ENCODE data around the gene ZFHX3.

ZFHX3 gene

DNA sequence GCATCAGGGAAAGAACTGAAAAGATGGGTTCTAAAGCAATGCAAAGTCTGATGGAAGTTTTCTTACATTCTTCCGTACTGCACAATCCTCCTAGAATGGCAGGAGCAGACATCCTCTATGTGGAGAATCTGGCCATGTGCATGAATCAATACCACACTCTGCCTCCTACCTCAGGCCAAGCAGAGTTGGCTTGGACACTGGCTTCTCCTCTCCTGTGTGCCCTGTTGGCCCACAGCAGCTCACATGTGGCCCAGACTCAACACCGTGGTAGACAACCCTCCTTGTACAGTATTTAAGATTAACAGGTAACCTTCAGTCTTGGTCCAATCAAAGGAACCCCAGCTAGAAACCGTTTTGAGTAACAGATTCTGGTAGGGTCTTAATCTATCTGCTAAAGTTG lies 101.9 kb downstream of the ZFHX3 start:
- DNase-seq, result no peak

DNA sequence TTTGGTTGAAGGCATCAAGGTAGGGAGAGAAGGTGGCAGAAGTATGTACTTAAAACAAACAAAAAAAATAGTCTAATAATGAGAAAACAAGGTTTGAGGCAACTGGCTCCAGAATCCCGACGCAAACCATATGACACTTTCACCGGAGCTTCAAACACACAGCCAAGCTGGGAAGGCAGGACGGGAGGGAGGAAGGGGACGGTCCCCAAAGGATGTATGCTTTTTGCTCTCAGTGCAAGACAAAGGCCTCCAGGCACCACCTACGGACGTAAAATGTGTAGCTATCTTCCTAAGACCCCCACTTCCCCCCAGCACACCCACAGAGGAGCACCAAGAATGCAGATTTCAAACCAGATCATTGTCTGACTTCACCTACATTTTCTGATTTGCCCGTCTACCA lies 102.3 kb downstream of the ZFHX3 start:
- no peak for DNase-seq

DNA sequence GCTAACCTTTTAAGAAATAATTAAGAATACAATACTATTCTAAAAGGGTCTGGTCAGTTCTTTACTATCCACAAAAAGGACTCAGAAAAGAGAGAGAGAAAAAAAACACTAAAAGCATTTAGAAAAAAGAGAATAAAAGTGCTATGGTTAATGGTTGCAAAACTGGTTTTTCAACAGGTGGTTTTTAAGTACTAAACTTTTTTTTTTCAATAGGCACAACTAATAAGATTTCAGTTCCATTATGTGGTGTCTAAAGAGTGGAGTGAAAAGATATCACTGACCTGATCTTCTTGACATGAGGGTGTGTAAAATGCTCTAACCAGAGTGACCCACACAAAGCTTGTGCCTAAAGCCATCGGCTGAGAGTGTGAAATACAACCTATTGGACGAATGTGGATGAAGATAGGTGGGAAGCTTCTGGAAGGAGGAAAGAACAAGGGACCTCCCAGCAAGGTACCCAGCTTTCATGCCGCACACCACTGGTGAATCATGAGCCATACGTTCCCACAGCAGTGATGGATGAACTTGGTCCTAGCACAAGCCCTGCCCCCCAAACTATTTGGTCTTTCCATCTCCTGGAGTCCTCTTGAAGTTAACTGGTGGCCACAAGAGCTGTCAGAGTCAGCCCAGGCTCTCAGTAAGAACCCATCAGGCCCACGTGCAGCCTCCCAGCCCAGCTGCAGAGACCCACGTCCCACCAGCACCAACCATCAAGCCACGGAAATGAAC lies 103.0 kb downstream of the ZFHX3 start:
- no peak for DNase-seq

DNA sequence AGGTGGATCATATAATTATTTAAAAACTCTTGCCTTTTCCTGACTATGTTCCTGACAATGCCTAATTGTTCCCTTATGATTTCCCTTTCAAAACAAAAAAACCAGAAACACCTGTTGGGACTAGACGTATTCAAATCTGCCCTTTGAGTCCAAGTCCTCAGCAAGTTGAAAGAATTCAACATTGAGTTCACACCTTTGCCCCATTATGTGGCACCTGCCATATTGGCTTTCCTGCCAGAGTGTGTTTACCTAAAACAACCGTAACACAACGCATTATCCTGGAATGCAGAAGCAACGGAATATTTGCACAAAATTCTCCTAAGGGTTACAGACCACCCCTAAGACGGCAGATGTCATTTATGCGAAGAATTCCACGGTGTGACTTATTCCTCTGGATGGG lies 105.9 kb downstream of the ZFHX3 start:
- no peak for DNase-seq

DNA sequence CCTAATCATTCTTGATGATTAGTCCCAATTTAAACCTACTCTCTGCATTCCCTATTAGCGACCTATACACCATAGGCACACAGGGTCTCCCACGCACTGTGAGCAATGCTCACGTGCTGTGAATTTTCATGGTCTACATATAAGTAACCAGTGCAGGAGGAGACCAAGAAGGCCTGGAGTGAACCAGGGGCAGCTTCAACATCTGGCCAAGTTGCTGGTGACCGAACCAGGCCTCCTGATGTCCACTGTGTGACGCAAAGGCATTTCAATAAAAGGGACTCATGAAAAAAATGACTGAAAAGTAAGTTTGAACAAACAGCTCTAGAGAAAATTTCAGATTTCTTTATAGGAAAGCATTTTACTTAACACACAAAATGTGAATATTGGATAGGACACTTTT lies 107.0 kb downstream of the ZFHX3 start:
- no peak for DNase-seq

DNA sequence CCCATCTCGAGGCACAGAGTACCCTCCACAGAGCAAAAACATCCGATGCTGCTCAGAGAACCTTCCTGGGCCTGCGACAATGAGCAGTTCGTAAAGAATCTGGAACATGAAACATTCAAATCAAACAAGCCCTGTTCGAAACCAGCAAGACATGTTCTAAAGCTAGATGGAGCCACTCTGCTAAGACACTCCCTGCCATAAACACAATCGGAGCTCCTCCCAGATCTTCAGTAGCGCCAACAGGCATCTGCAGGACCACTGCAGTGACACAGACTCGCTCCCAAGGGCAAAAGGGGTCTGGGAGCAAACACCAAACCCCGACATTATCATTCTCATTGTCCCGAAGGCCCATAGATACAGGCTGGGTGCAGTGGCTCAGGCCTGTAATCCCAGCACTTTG lies 108.7 kb downstream of the ZFHX3 start:
- no peak for DNase-seq

DNA sequence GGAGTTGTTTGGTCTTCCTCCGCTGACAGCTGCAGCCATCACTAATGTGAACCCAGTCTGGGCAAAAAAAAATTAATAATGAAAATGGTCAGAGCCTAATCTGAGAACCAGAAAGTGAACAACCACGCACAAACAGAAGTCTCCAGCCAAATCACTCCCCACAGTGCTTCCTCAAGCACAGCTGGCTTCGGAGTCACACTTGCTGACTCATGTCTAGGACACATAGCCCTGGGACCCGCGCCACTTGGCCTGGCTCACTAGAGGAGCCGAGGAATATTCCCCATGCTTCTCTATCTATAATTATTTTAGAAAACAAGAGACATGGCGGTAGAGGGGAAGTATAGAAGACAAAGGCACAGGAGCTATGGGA lies 109.1 kb downstream of the ZFHX3 start:
- no peak for DNase-seq

DNA sequence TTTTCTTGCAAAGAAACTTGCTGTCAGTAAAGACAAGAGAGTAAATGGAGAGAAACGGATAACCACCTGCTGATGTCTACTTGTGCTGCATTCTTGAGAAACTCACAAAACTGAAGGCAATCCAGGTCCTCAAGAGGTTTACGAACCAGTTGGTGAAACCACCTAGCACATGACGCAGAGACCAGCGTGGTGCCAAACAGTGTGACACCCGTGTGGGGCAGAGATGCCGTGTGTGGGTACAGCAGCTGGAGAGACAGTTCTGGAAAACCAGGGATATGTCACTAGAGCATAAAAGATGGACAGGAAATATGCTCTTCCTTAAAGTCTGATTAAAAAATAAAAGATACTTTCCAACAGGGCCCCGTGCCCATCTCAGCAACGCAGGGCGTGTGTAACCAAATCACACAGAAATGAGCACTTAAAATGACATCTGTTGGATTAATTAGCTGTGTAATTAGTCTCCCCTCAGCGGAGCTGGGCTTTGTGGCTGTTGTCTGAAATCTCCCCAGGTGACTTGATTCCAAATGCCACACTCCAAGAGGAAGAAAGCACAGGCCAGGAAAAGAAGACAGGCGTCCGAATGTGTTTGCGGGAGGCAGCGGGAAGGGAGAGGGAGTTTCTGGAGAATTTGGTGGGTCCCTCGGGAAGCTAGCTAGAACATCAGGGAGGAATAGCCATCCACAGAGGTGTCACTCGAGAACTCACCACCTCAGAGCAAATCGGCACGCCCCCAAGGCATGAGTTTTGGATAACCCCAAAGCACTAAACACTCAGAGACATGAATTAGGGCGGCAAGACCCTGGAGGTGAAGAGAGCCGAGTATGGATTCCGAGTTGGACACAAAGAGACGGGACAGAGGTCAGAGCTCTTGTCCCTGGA lies 109.8 kb downstream of the ZFHX3 start:
- no peak for DNase-seq

DNA sequence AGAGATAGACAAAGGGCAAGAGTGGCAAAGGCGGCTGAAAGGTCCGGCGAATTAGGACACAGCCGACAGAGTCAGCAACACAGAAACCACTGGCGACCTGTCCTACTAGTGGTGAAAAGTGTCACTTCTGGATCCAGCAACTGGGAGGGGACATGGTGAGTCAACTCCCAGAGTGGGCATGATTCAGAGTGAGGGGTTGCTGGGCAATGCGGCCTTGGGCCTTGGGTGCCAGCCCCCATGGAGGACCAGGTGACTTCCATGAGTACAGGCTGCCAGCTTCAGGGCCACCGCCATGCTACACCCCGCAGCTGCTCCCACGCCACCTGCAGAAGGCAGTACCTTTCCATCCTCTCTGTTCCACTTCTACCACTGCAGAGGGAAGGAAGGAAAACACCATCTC lies 110.6 kb downstream of the ZFHX3 start:
- DNase-seq, result no peak

DNA sequence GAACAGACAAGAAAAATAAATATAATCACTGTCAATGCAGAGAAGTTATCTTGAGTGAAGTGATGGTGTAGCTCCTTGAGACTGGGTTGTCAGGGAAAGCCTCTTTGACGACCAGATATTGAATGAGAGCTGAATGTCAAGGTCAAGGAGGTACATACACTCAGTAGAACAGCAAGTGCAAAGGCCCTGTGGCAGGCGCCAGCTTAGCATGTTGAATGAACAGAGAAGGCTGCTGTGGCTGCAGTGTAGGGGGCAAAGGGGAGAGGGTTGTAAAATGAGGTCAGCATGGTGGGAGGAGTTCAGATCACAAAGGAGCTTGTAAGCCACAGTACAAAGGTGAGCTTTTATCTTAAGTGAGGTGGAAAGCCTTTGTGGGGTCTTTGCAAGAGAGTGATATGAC lies 111.5 kb downstream of the ZFHX3 start:
- no peak for DNase-seq

DNA sequence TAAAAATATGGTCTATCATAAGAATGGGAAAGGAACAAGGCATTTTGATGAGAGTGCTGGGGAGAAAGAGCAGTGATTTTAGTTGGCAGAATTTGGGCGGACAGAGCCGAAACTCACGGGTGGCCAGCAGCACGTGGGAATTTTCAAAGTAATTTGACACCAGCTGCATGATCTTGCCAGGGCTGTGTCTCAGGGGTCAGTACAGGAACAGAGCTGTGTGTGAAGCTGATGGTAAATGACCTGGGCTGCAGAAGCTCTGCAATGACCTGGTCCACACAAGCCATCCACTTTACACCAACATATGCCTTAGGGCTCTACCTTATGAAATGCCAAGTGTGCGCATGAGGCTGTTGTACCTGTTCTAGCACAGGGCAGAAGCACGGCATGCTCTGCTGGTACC lies 112.0 kb downstream of the ZFHX3 start:
- no peak for DNase-seq

DNA sequence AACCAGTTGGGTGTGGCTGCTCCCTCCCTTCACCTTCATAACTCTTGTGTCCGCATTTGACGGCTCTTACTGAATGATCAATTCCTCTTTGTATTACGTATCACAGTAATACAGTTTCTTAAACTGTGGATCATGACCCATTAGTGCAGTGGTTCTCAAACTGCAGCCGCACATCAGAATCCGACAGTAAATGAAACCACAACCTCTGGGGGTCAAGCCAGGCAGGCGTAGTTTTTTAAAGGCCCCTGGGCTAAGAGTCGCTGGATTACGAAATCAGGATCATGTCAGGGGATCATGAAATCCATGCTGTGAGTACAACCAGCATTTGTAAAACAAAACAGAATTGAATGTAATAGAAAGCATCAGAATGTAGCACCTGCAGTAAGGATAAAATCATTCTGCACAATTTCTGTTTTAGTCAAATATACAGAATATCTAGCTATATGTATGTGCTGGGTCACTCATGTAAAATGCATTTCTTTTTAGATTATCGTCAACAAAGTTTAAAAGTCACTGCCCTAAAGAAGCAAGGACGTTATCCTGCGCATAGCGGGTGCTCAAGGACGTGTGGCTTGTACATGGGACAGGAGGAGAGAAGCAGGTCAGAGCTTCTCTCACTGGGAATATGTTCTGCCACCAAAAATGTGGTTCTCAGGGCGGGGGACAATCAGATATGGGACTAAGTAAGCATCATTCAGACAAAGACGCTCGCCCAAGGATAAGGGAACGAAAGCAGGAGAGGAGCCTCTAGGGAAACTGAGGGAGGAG lies 113.1 kb downstream of the ZFHX3 start:
- DNase-seq, result no peak

DNA sequence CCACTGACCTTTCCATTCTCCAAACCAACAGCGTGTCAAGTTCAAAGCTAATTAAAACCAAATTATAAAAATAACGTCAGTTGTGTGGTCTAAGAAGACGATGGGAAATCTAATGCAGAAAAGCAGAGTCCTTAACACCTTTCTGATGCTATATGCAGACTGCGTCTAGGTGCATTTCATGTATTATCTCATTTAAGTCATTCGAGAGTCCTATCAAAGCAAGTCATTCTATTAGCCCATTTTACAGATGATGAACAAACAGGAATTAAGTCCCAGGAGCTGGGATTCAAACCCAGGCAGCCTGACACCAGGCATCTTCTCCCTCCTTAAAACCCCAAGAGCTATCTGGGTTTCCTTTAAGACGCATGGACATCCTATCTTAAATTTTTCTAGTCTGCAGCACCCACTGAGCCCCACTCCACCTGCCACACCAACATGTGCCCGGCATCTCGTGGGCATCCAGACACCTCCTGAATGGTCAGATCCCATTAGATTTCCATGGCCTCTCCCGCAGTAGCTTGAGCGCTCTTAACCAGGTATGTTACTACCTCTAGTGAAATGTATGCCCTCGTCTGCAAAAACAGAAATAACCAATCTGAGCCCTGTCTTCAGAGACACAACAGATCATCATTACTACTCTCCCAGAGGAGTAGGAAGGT lies 115.1 kb downstream of the ZFHX3 start:
- DNase-seq, result no peak

DNA sequence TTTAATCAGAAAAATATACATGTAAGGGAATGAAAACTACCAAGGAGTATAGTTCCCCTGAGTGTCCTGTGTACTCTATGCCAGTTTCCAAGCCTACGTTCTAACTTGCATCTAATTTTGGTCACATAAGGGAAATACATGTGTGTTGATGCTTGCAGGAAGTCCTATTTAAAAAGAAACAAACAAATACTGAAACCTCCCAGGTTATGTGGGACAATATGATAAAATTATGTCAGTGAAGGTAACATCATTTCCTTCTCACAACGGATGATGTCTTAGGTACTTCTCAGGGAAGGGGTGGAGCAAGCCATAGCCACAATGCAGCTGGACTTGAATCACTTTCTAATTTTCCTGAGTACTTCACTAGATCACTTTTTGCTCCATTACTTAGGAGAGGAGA lies 115.9 kb downstream of the ZFHX3 start:
- no peak for DNase-seq

DNA sequence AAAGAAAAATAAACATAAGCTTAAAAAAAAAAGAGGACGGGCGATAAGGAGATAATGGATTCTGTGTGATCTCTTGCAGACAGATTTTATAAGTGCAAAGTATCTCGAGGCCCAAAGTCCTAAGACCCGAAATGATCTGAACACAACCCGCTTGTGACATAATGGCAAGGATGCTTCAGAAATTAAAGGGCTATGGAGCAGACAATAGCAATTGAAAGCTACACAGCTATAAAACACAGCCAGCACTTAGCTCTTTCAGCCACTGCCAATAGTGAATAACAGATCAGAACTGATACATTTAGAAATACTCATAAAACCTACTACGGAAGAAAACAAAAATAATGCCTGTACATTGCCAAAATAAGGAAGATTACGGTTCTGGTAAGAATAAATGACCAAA lies 117.5 kb downstream of the ZFHX3 start:
- DNase-seq, result no peak

DNA sequence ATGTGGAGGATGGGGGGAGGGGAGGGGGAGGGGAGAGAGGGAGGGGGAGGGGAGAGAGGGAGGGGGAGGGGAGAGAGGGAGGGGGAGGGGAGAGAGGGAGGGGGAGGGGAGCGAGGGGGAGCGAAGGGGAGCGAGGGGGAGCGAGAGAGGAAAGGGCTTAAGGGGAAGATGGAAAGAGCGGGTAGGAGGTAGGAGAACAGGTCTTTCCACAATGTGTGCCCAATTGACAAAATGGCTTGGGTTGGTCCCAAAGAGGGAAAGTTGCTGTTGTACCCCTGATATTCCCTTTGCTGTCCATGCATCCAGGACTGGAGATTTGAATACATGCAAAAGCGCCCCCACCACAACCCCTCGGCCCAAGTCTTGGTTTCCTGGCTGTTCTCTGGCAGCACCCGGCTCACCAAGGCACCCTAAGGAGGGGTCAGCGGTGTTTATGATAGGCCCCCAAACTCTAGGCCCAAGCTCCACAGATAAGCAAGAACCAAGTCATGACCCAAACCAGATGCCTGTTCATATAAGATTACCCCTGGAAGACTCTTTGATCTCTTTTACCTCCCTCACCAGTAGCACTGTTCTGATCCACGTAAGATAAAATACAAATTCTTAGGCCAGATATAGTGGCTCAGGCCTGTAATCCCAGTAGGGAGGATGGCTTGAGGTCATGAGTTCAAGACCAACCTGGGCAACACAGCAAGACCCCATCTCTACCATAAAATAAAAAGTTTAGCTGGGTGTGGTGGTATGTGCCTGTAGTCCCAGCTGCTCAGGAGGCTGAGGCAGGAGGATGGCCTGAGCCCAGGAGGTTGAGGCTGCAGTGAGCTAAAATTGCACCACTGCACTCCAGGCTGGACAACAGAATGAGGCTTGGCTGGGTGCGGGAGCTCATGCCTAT lies 119.6 kb downstream of the ZFHX3 start:
- DNase-seq, result no peak

DNA sequence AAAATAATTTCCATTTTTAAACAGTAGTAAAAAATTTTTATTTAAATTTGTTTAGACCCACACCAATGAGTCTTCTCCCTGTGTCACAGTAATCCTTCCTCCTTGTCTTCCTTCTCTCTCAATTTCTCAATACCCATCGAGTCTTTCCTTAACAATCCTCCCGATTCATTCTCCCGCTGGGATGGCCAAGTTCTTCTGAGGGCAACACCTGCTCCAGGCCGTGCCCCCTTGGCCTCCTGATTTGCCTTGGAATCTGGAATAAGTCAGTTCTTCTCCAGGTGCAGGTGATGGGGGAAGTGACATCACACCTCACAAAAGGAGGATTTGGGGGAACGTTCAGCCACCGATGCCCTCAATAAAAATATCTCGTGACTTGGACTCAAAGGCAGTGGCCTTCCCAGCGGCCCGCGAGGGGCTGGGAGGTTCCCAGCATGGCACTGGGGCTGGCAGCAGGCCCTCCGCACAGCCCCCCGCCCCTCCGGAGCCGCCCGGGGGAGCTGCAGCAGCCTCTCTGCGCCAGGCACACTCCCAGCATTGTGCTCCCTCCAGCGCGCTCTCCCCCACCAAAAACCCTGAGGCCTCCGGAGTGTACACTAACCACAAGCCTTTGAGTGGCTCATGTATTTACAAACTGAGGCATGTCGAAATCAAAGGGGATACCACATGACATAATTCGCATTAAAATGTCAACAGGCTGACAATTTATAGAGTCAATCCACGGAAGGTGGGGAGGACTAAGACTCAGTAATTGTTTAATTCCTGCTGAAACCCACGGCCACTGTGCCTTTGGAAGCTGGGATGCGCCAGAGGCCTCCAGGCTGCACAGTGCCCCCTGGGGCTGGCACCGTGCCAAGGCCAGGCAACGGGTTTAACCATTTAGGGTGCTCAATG lies 120.5 kb downstream of the ZFHX3 start:
- peak; percentile 23 for DNase-seq

DNA sequence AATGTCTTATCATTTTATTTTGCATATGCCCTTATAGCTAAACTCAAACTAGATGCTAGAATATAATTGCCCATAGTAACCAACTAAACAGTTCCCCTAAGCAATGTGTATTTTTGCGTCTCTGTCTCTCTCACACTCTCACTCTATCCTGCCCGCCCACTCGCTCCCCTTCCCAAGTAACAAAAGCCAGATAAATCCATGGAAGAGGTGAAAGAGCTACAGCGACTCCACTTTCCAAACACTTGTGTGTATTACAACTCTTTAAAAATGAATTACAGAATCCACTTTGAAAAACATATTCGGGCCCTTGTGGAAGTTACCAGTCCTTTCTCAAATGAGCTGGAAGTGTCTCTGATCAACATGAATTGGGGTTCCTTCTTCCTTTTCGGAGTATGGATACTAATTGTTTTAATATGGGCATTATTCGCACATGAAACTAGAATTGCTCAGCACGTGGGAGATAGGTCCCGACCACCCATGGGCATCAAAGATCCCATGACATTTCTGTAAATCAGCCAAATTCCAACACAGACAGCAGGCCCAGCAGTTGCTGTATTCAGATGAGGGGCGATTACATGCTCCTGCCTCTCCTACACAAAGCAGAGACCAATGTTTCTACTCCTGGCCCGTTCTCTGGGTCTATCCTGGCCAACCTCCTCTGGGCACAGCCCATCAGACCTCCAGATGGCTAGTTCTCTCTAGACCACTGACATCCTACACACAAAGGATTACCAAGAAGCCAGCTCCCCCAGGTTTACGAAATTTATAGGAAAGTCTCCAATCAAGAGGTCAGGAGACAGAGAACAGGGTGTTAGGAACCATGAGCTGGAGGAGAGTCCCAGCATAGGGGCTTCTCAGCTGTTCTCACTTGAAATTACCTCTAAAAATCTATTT lies 121.5 kb downstream of the ZFHX3 start:
- no peak for DNase-seq

DNA sequence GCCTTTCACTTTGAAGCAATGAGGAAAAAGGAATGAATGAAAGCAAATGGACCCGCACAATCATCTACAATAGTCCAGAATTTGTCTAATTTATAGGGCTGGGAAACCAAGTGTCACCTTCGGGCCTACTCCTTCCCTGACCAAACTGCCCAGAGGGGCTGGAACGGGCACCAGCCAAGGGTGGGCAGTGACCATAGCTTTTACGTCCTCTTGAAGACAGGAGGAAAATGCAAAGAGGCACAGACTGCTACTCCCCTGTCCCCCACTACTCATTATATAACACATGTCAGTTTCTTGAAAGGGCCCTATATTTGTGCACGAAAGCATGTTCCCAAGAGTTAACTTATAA lies 122.3 kb downstream of the ZFHX3 start:
- DNase-seq, result no peak
